OCI-LY7 (cell line): Measurements from ENCODE around the gene NUFIP2.

ENCODE experiments used
- CTCF ChIP-seq: fragments of 200-600 bp; sonication (generic); conservative IDR thresholded peaks from 2 replicates; pipeline ENCODE4 v1.5.1; 2014; ENCODE audit warnings: mild to moderate bottlenecking, antibody characterized with exemption, low read length, moderate library complexity, mixed read lengths
- EZH2phosphoT487 ChIP-seq: fragments of 200-600 bp; sonication (generic); IDR thresholded peaks from 2 replicates; pipeline ENCODE4 v1.6.1; 2018; ENCODE audit warnings: low read depth, borderline replicate concordance, mild to moderate bottlenecking, mixed run types, antibody characterized with exemption, low read length, moderate library complexity, mixed read lengths

- no peak for TF ChIP-seq CTCF
- no peak for TF ChIP-seq EZH2phosphoT487
These were observed 47.3 kb downstream of the NUFIP2 start, which contains the start of gene CRYBA1 for GRCh38 chr17:29246628-29247027.
